Right atrium auricular region (tissue), 2 donors: Measurements from ENCODE around the gene VIPR2. TPM values are rescaled to one million over a fixed set of nuclear protein-coding genes. Genes with fewer than 3 reads are reported as not detected.

Experiments
- DNase-seq: peaks from one replicate; pipeline ENCODE4 v3.0.0-alpha.2; 2019; ENCODE audit warnings: low spot score
- H3K27ac ChIP-seq, 2 donors: fragments of 200-600 bp; sonication (generic); 1 replicate in 1 of 2; 2 replicates in 1 of 2; pipeline ENCODE4 v1.5.1; 2016 to 2019
- H3K27me3 ChIP-seq, 2 donors: fragments of 200-600 bp; sonication (generic); one replicate each; pipeline versions ENCODE4 v1.5.1 to v1.6.0; 2017 to 2019
- H3K36me3 ChIP-seq: fragments of 200-600 bp; sonication (generic); one replicate; pipeline ENCODE4 v1.5.1; 2016
- H3K4me1 ChIP-seq, 2 donors: fragments of 200-600 bp; sonication (generic); one replicate each; pipeline versions ENCODE4 v1.5.1 to v1.6.0; 2017 to 2019
- H3K4me3 ChIP-seq, 2 donors: fragments of 200-600 bp; sonication (generic); 1 replicate in 1 of 2; 2 replicates in 1 of 2; pipeline ENCODE4 v1.5.1; 2017 to 2019; ENCODE audit warnings: mild to moderate bottlenecking in 1 of 2, moderate library complexity in 1 of 2
- H3K9me3 ChIP-seq, 2 donors: fragments of 200-600 bp; sonication (generic); one replicate each; pipeline ENCODE4 v1.5.1; 2019
- total RNA-seq, 2 donors: library from RNA; depleted of rRNA; stranded (reverse); fragments of >200 nt; gene quantifications; one replicate each; pipeline ENCODE4 v1.1.0, GENCODE V29; 2016
- TF ChIP-seq, protein P1 (sequence below), 2 donors: fragments of 200-600 bp; sonication (generic); IDR thresholded peaks; one replicate each; pipeline ENCODE4 v1.5.1; 2019; ENCODE audit warnings: antibody characterized with exemption in 2 of 2

The VIPR2 gene
- total RNA-seq, 2 donors from 2014 or later = 3.8 to 13.4 TPM

GRCh38 chr7:159109653-159110035 lies 35.0 kb downstream of the VIPR2 start:
- Histone ChIP-seq H3K27me3 (no peaks in the 10 kb centered on the region), H3K27ac (no peak overlapping the region)
- no peak for DNase-seq

DNA sequence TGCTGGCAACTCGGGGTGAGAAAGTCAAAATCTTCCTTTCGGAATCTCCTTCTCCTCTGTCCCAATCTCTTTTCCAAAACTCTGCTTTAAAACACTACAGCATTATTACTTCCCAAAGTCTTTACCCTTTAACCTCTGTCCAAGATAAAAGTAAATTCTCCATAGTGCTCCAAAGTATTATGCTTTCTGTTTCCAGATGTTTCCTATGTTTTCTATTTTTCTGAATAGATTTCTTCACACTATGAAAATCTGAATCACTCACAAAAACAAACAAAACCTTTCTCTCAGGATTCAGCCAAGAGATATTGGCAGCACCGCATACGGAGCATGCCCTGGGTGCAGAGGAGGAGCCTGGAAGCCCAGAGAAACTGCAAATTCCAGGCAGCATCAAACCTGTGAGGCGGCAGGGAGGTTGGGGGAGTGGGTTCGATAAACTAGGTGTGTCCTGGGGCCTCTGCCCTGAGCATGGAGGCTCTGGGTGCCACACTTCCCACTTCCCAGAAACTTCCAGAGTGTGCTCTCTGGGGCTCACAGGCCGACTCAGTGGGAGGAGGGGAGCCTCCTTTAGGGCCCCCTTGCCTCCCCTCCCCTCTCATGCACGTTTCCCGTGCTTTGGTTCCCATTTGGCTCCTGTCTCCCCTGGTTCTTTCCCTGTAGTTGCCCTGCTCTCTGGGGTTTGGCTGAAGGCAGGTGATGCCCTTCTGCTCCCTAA lies 35.6 kb downstream of the VIPR2 start:
- TF ChIP-seq, protein P1, sequence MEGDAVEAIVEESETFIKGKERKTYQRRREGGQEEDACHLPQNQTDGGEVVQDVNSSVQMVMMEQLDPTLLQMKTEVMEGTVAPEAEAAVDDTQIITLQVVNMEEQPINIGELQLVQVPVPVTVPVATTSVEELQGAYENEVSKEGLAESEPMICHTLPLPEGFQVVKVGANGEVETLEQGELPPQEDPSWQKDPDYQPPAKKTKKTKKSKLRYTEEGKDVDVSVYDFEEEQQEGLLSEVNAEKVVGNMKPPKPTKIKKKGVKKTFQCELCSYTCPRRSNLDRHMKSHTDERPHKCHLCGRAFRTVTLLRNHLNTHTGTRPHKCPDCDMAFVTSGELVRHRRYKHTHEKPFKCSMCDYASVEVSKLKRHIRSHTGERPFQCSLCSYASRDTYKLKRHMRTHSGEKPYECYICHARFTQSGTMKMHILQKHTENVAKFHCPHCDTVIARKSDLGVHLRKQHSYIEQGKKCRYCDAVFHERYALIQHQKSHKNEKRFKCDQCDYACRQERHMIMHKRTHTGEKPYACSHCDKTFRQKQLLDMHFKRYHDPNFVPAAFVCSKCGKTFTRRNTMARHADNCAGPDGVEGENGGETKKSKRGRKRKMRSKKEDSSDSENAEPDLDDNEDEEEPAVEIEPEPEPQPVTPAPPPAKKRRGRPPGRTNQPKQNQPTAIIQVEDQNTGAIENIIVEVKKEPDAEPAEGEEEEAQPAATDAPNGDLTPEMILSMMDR (IDR thresholded peaks at IDR 0.05) = no peak
- no peaks in the 10 kb centered on the region for H3K27me3 ChIP-seq
- peak overlapping the region in 1 of 2 donors; percentile 31 for H3K27ac ChIP-seq

More at GRCh38 chr7:159109653-159110035, 35.0 kb downstream of the VIPR2 start:
- Histone ChIP-seq H3K4me3 (no peak overlapping the region), H3K36me3 (no peaks in the 10 kb centered on the region), H3K4me1 (peaks cover 0 to 24% of the 10 kb centered on the region in 2 donors), H3K9me3 (no peaks in the 10 kb centered on the region)
- TF ChIP-seq, protein P1 (IDR thresholded peaks at IDR 0.05) = no peak

GRCh38 chr7:159108491-159108890 lies 36.2 kb downstream of the VIPR2 start:
- H3K4me1 ChIP-seq = peaks cover 0 to 34% of the 10 kb centered on the region in 2 donors
- no peaks in the 10 kb centered on the region for H3K9me3 ChIP-seq
- H3K27me3 ChIP-seq = no peaks in the 10 kb centered on the region
- H3K4me3 ChIP-seq = no peak overlapping the region
- no peaks in the 10 kb centered on the region for H3K36me3 ChIP-seq
- no peak for DNase-seq
- H3K27ac ChIP-seq = peak overlapping the region in 1 of 2 donors; percentile 31
- TF ChIP-seq, protein P1 (IDR thresholded peaks at IDR 0.05) = no peak

More for the DNA sequence above, 35.6 kb downstream of the VIPR2 start:
- H3K4me3 ChIP-seq = no peak overlapping the region
- H3K4me1 ChIP-seq = peaks cover 0 to 29% of the 10 kb centered on the region in 2 donors
- no peaks in the 10 kb centered on the region for H3K9me3 ChIP-seq
- H3K36me3 ChIP-seq = no peaks in the 10 kb centered on the region
- DNase-seq = no peak

GRCh38 chr7:159107161-159107892 lies 37.3 kb downstream of the VIPR2 start:
- no peak overlapping the region for H3K27ac ChIP-seq
- DNase-seq = no peak
- no peaks in the 10 kb centered on the region for H3K27me3 ChIP-seq
- H3K4me3 ChIP-seq = no peak overlapping the region
- no peaks in the 10 kb centered on the region for H3K9me3 ChIP-seq
- TF ChIP-seq, protein P1 (IDR thresholded peaks at IDR 0.05) = no peak
- peaks cover 0 to 35% of the 10 kb centered on the region in 2 donors for H3K4me1 ChIP-seq
- H3K36me3 ChIP-seq = no peaks in the 10 kb centered on the region

DNA sequence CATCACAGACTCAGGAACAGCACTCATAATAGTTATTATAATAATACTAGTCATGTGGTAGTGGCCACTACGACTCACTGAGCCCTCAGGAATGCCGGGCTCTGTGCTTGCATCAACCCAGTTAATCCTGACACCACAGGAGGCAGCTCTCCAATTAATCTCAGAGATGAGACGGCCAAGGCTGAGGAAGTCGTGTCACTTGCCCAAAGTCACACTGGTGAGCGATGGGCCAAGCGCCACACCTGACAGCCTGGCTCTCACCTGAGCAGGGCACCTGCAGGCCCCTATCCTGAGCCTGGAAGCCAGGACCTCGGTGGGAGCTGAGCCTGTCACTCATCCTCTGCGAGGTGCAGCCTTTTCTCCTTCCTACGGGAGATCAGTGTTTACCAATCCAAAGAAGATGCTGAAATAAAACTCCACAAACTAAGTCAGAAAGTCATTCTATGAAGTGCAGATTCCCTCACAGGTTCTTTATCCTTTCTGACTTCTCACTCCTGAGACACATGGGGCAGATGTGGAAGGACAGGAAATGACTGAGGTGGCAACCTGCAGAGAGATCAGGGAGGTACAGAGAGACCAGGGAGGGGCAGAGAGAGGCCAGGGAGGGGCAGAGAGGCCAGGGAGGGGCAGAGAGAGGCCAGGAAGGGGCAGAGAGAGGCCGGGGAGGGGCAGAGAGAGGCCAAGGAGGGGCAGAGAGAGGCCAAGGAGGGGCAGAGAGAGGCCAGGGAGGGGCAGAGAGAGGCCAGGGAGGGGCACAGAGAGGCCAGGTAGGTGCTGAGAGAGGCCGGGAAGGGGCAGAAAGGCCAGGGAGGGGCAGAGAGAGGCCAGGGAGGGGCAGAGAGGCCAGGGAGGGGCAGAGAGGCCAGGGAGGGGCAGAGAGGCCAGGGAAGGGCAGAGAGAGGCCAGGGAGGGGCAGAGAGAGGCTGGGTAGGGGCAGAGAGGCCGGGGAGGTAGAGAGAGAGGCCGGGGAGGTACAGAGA lies 38.5 kb downstream of the VIPR2 start:
- Histone ChIP-seq H3K27me3 (no peaks in the 10 kb centered on the region), H3K4me3 (no peak overlapping the region), H3K9me3 (no peaks in the 10 kb centered on the region), H3K27ac (peak overlapping the region; percentile 73 to 77), H3K36me3 (peaks cover 3% of the 10 kb centered on the region), H3K4me1 (peaks cover 0 to 35% of the 10 kb centered on the region in 2 donors)
- TF ChIP-seq, protein P1 (IDR thresholded peaks at IDR 0.05) = no peak
- no peak for DNase-seq
